Naive thymus-derived CD4-positive, alpha-beta T cell (primary cell): ENCODE results near the gene ARHGAP20. TPM values are rescaled to one million over a fixed set of nuclear protein-coding genes. Genes with fewer than 3 reads are reported as not detected.
"Not testable (repeated sequence)": the region's sequence is repeated elsewhere in the genome, so short reads cannot be mapped to it uniquely, and the experiment has no call there.

Experiments
- ATAC-seq: fragments of 150-1000 bp; cut with Tn5 transposase; 2 replicates; pipeline ENCODE4 v1.10.0; 2021; ENCODE audit warnings: mild to moderate bottlenecking, moderate library complexity
- CTCF ChIA-PET: fragments of 350-600 bp; sonication (Branson Sonifier 250); formaldehyde crosslinking; loops from one replicate; lab custom pipeline; 2021; ENCODE audit warnings: antibody characterized with exemption; lab: Charles Lee
- POLR2A ChIA-PET: fragments of 350-600 bp; sonication (Branson Sonifier 250); formaldehyde crosslinking; loops from one replicate; lab custom pipeline; 2021; ENCODE audit warnings: antibody characterized with exemption, inconsistent platforms; lab: Charles Lee
- DNase-seq, 9 donors: peaks; one replicate each; pipeline versions ENCODE4 v3.0.0 to v3.0.0-alpha.2; 2020 to 2022; ENCODE audit warnings: mixed read lengths in 1 of 9
- H3K27ac ChIP-seq: one replicate; pipeline ENCODE4 v1.7.0; 2013; ENCODE audit warnings: mild to moderate bottlenecking, low read depth, low read length, moderate library complexity
- H3K27me3 ChIP-seq, 2 donors: one replicate each; pipeline ENCODE4 v1.7.0; 2013; ENCODE audit warnings: low read length in 2 of 2, mild to moderate bottlenecking in 2 of 2, moderate library complexity in 2 of 2; ENCODE audit not compliant: control insufficient read depth in 2 of 2, insufficient read depth in 2 of 2
- H3K36me3 ChIP-seq, 3 experiments: 1 replicate in 2 of 3; 2 replicates in 1 of 3; pipeline ENCODE4 v1.7.0; 2013; ENCODE audit warnings: low read length in 3 of 3, mild to moderate bottlenecking in 3 of 3, moderate library complexity in 1 of 3; ENCODE audit not compliant: insufficient read depth in 3 of 3, control insufficient read depth in 2 of 3
- H3K4me1 ChIP-seq, 2 donors: one replicate each; pipeline ENCODE4 v1.7.0; 2013; ENCODE audit warnings: low read length in 2 of 2, mild to moderate bottlenecking in 2 of 2, moderate library complexity in 1 of 2; ENCODE audit not compliant: control insufficient read depth in 2 of 2, insufficient read depth in 2 of 2
- H3K4me3 ChIP-seq: 2 replicates; pipeline ENCODE4 v1.7.0; 2013; ENCODE audit warnings: mild to moderate bottlenecking, low read length
- H3K9me3 ChIP-seq, 3 experiments: 1 replicate in 2 of 3; 2 replicates in 1 of 3; pipeline ENCODE4 v1.7.0; 2013; ENCODE audit warnings: low read length in 3 of 3; ENCODE audit not compliant: control insufficient read depth in 2 of 3
- H3K27ac Mint-ChIP-seq, 9 donors: one replicate each; pipeline ENCODE4 v1.8.0; 2020 to 2022; ENCODE audit warnings: mixed read lengths in 9 of 9, mild to moderate bottlenecking in 8 of 9, moderate library complexity in 5 of 9, inconsistent platforms in 2 of 9
- H3K27me3 Mint-ChIP-seq, 5 donors: one replicate each; pipeline ENCODE4 v1.8.0; 2021 to 2022; ENCODE audit warnings: mixed read lengths in 5 of 5, mild to moderate bottlenecking in 1 of 5
- H3K36me3 Mint-ChIP-seq, 5 donors: one replicate each; pipeline ENCODE4 v1.8.0; 2020 to 2022; ENCODE audit warnings: mixed read lengths in 5 of 5, mild to moderate bottlenecking in 3 of 5, inconsistent platforms in 1 of 5
- H3K4me1 Mint-ChIP-seq, 7 donors: one replicate each; pipeline ENCODE4 v1.8.0; 2020 to 2022; ENCODE audit warnings: mixed read lengths in 7 of 7, mild to moderate bottlenecking in 3 of 7, inconsistent platforms in 1 of 7
- H3K4me3 Mint-ChIP-seq, 10 donors: one replicate each; pipeline ENCODE4 v1.8.0; 2020 to 2022; ENCODE audit warnings: mild to moderate bottlenecking in 10 of 10, mixed read lengths in 10 of 10, moderate library complexity in 6 of 10, inconsistent platforms in 2 of 10
- H3K9me3 Mint-ChIP-seq, 11 donors: one replicate each; pipeline ENCODE4 v1.8.0; 2020 to 2022; ENCODE audit warnings: mixed read lengths in 11 of 11, mild to moderate bottlenecking in 4 of 11, inconsistent platforms in 1 of 11, moderate library complexity in 1 of 11
- intact Hi-C, 2 donors: fragments of 100-400 bp; cut with micrococcal nuclease; formaldehyde crosslinking; loops; one replicate each; pipeline ENCODE4 v1.15.1; 2023
- polyA plus RNA-seq, 2 donors: library from polyadenylated mRNA; unstranded; fragments of 300-500 nt; fragmentation: Illumina TruSeq; gene quantifications; one replicate each; pipeline ENCODE4 v1.2.3, GENCODE V29; 2021
- total RNA-seq, 6 experiments: library from RNA in 5 of 6; stranded (reverse) in 5 of 6; gene quantifications; 1 replicate in 5 of 6; 2 replicates in 1 of 6; pipeline ENCODE4 v1.2.3 and lab custom pipeline; 2021 to 2026

The ARHGAP20 gene
- total and polyA plus RNA-seq, 7 experiments from 2014 or later, result 0.08 to 0.11 TPM; not detected in 5

DNA sequence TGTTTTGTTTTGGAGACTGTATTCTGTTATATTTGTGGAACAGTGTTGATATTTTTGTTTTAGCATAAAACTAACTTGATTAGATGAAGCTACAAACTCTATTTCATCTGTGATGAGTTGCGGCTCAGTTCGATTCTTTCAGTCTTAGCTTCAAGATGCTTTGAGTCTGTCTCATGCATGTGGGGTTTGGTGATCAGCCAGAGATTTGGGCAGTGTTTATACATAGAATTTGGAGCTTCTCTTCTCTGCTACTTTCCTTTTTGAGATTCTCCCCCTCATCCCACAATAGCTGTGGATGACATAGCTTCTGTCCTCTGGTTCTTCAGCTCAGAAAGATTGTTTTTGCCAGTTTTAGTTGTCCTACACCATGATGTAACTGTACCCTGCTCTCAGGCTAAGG is 90.4 kb downstream of the ARHGAP20 start:
- Mint-ChIP-seq H3K9me3 (peaks cover 0 to 14% (median 0%) of the 10 kb centered on the region in 11 donors), H3K27ac (no peak overlapping the region), H3K36me3 (no peaks in the 10 kb centered on the region), H3K4me1 (no peaks in the 10 kb centered on the region), H3K27me3 (peaks cover 0 to 5% (median 0%) of the 10 kb centered on the region in 5 donors), H3K4me3 (no peak overlapping the region)
- no peaks in the 10 kb centered on the region for H3K4me1 ChIP-seq
- H3K36me3 ChIP-seq, result no peaks in the 10 kb centered on the region
- no peak overlapping the region for H3K27ac ChIP-seq
- POLR2A ChIA-PET, result no interaction called here
- intact Hi-C loops, result no loop called here
- no peak overlapping the region for H3K4me3 ChIP-seq
- DNase-seq, result no peak
- no peaks in the 10 kb centered on the region for H3K27me3 ChIP-seq
- CTCF ChIA-PET, result no interaction called here
- H3K9me3 ChIP-seq, result no peaks in the 10 kb centered on the region
- ATAC-seq, result no peak

DNA sequence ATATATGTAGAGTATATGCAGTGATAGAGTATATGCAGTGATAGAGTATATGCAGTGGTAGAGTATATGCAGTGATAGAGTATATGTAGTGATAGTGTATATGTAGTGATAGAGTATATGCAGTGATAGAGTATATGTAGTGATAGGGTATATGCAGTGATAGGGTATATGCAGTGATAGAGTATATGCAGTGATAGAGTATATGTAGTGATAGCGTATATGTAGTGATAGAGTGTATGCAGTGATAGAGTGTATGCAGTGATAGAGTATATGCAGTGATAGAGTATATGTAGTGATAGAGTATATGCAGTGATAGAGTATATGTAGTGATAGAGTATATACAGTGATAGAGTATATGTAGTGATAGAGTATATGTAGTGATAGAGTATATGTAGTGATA is 92.9 kb downstream of the ARHGAP20 start:
- intact Hi-C loops, POLR2A ChIA-PET: not testable (repeated sequence)

DNA sequence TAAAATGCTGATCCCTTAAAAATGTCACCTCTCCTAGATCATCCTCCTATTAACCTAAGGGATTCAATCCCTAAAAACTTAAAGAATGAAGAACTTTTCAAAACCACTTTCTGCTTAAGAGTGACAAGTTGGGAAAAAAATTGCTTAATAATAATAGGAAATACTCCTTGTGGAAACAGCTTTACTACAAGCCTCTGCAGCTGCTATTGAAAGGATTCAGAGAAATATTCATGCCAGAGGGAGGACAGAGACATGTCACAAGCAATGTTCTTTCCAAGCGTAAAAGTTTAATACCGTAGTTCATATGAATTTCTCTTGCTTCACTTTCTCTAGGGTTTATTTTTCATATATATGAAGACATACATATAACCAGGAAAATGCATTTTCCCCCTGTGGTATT is 98.2 kb downstream of the ARHGAP20 start:
- Histone ChIP-seq H3K27me3 (no peaks in the 10 kb centered on the region), H3K4me1 (no peaks in the 10 kb centered on the region), H3K9me3 (no peaks in the 10 kb centered on the region), H3K27ac (no peak overlapping the region), H3K36me3 (no peaks in the 10 kb centered on the region), H3K4me3 (no peak overlapping the region)
- no peaks in the 10 kb centered on the region for H3K9me3 Mint-ChIP-seq
- no peak overlapping the region for H3K27ac Mint-ChIP-seq
- no peaks in the 10 kb centered on the region for H3K36me3 Mint-ChIP-seq
- peaks cover 0 to 8% (median 6%) of the 10 kb centered on the region in 5 donors for H3K27me3 Mint-ChIP-seq
- no peaks in the 10 kb centered on the region for H3K4me1 Mint-ChIP-seq
- H3K4me3 Mint-ChIP-seq, result no peak overlapping the region
- ChIA-PET POLR2A (no interaction called here), CTCF (no interaction called here)
- no peak for ATAC-seq
- DNase-seq, result no peak
- intact Hi-C loops, result no loop called here

More for the DNA sequence above, 92.9 kb downstream of the ARHGAP20 start:
- H3K4me3 ChIP-seq, H3K4me3 Mint-ChIP-seq, H3K9me3 ChIP-seq, H3K27ac Mint-ChIP-seq, H3K36me3 Mint-ChIP-seq, ATAC-seq, H3K4me1 ChIP-seq, H3K36me3 ChIP-seq, DNase-seq, H3K27ac ChIP-seq, CTCF ChIA-PET, H3K27me3 ChIP-seq, H3K27me3 Mint-ChIP-seq, H3K4me1 Mint-ChIP-seq: not testable (repeated sequence)
- H3K9me3 Mint-ChIP-seq, result peaks cover 0 to 14% (median 0%) of the 10 kb centered on the region in 11 donors

DNA sequence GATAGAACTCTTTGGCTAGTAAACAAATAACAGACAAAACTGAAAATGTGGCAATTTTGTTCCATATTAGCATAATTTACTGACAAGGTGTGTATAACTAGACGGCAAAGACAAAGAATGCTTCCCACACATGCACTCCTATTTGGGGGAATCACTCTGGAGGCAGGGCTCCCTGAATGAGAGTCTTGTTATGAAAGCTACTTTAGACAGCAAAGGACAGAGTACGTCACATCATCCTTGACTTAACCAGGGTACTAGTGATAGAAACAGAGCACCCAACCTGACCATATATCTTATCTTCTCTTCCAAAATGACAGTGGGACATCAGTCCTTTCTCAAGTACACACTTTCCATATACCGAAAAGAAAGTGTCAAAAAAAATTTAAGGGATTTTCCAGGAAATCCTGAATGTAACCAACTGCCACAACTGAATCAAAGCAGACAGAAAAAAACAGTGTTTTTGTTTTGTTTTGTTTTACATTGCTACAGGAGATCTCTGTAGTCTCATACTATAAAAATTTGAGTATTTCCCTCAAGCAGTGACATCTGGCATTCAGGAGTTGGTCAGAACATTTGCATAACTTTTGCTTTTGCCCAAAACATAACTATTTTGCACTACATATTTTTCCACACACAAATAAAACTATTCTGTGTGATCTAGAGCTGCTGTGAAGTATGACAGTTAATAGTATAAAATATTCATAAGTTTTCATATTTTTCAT is 98.9 kb downstream of the ARHGAP20 start:
- Histone ChIP-seq H3K4me1 (no peaks in the 10 kb centered on the region), H3K27ac (no peak overlapping the region), H3K9me3 (no peaks in the 10 kb centered on the region), H3K27me3 (no peaks in the 10 kb centered on the region), H3K4me3 (no peak overlapping the region), H3K36me3 (no peaks in the 10 kb centered on the region)
- H3K4me1 Mint-ChIP-seq, result no peaks in the 10 kb centered on the region
- DNase-seq (no peak), ATAC-seq (no peak)
- POLR2A ChIA-PET, result no interaction called here
- H3K9me3 Mint-ChIP-seq, result no peaks in the 10 kb centered on the region
- CTCF ChIA-PET, result no interaction called here
- H3K4me3 Mint-ChIP-seq, result no peak overlapping the region
- H3K27me3 Mint-ChIP-seq, result peaks cover 0 to 12% (median 6%) of the 10 kb centered on the region in 5 donors
- H3K36me3 Mint-ChIP-seq, result no peaks in the 10 kb centered on the region
- H3K27ac Mint-ChIP-seq, result no peak overlapping the region
- intact Hi-C loops, result no loop called here

DNA sequence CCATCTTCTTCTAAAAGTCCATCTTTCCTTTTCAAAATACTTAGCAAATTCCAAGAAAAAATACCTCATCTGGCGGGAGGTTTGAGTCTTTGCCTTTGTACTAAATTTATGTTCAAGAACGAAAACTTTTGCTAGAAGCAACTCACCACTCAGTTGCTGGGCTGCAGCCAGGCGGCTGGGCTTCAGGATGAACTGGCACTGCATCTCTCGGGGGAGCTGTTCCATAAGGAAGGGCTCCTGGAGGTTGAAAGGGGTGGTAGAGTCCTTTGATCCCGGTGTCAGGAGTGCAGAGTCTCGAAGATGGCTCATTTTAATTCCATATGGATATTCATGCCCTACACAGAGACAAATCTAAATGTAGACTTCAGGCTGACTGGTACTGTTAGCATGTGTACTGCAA is 105.8 kb downstream of the ARHGAP20 start:
- Mint-ChIP-seq H3K27ac (no peak overlapping the region), H3K9me3 (no peaks in the 10 kb centered on the region), H3K27me3 (peaks cover 4 to 21% (median 11%) of the 10 kb centered on the region in 5 donors), H3K36me3 (no peaks in the 10 kb centered on the region), H3K4me1 (no peaks in the 10 kb centered on the region), H3K4me3 (no peak overlapping the region)
- intact Hi-C loops, result no loop called here
- Histone ChIP-seq H3K4me3 (no peak overlapping the region), H3K36me3 (no peaks in the 10 kb centered on the region), H3K9me3 (no peaks in the 10 kb centered on the region), H3K27ac (no peak overlapping the region), H3K4me1 (no peaks in the 10 kb centered on the region), H3K27me3 (no peaks in the 10 kb centered on the region)
- CTCF ChIA-PET, result no interaction called here
- ATAC-seq, result no peak
- POLR2A ChIA-PET, result no interaction called here
- no peak for DNase-seq

DNA sequence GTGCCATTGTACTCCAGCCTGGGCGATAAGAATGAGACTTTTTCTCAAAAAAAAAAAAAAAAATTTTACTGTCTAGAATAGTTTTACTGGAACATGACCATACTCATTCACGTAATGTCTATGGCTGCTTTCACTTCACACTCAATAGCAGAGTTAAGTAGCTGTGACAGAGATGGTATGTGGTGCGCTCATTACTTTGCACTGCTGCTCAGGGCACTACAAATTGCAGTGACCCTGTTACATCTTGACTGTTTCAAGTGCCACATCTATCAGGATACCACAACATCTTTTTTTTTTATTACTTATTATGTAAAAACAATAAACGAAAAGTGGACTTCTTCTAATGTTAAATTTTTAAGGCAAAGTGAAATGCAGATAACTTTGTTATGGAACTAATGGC is 110.3 kb downstream of the ARHGAP20 start:
- no peak overlapping the region for H3K4me3 Mint-ChIP-seq
- H3K27me3 Mint-ChIP-seq, result peaks cover 0 to 11% (median 6%) of the 10 kb centered on the region in 5 donors
- no peaks in the 10 kb centered on the region for H3K4me1 ChIP-seq
- CTCF ChIA-PET, result no interaction called here
- no peaks in the 10 kb centered on the region for H3K4me1 Mint-ChIP-seq
- H3K9me3 Mint-ChIP-seq, result peaks cover 0 to 4% (median 0%) of the 10 kb centered on the region in 11 donors
- H3K27ac ChIP-seq, result no peak overlapping the region
- intact Hi-C loops, result no loop called here
- no peak overlapping the region for H3K27ac Mint-ChIP-seq
- no peaks in the 10 kb centered on the region for H3K36me3 Mint-ChIP-seq
- H3K27me3 ChIP-seq, result no peaks in the 10 kb centered on the region
- H3K36me3 ChIP-seq, result no peaks in the 10 kb centered on the region
- POLR2A ChIA-PET, result no interaction called here
- ATAC-seq (no peak), DNase-seq (no peak)
- peaks cover 0 to 13% (median 0%) of the 10 kb centered on the region in 3 experiments for H3K9me3 ChIP-seq
- H3K4me3 ChIP-seq, result no peak overlapping the region

DNA sequence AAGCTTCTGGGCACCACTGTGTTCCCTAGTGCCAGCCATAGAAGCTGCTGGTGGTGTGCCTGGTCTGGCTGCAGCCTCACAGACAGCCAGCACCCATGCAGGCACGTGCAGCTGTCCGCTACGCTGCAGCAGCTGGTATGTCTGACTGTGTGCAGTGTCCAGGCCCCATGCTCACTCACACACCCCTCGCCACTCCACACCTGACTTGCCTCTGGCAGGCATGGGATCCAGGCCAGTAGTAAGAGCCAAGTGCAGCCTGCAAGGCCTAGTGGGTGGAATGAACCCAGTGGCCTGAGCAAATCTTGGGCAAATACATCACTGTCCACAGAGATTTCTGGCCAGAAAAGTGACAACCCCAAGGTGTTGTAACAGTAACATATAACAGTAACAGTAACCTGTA is 111.9 kb downstream of the ARHGAP20 start:
- CTCF ChIA-PET, result no interaction called here
- H3K27ac ChIP-seq, result no peak overlapping the region
- POLR2A ChIA-PET, result no interaction called here
- no peak for ATAC-seq
- no peak overlapping the region for H3K4me3 ChIP-seq
- Mint-ChIP-seq H3K4me1 (no peaks in the 10 kb centered on the region), H3K27ac (no peak overlapping the region), H3K36me3 (no peaks in the 10 kb centered on the region), H3K9me3 (peaks cover 0 to 6% (median 0%) of the 10 kb centered on the region in 11 donors), H3K4me3 (no peak overlapping the region), H3K27me3 (peaks cover 0 to 8% (median 0%) of the 10 kb centered on the region in 5 donors)
- intact Hi-C loops, result no loop called here
- H3K4me1 ChIP-seq, result no peaks in the 10 kb centered on the region
- H3K36me3 ChIP-seq, result no peaks in the 10 kb centered on the region
- H3K9me3 ChIP-seq, result peaks cover 0 to 13% (median 0%) of the 10 kb centered on the region in 3 experiments
- H3K27me3 ChIP-seq, result no peaks in the 10 kb centered on the region
- no peak for DNase-seq
